ENCODE results near the gene WDR37. TPM values are rescaled to one million over a fixed set of nuclear protein-coding genes. Genes with fewer than 3 reads are reported as not detected.

Gene WDR37
- polyA plus RNA-seq, 1 of the 3 experiments (the other 2 are of a cell fraction) = 11.9 TPM

DNA sequence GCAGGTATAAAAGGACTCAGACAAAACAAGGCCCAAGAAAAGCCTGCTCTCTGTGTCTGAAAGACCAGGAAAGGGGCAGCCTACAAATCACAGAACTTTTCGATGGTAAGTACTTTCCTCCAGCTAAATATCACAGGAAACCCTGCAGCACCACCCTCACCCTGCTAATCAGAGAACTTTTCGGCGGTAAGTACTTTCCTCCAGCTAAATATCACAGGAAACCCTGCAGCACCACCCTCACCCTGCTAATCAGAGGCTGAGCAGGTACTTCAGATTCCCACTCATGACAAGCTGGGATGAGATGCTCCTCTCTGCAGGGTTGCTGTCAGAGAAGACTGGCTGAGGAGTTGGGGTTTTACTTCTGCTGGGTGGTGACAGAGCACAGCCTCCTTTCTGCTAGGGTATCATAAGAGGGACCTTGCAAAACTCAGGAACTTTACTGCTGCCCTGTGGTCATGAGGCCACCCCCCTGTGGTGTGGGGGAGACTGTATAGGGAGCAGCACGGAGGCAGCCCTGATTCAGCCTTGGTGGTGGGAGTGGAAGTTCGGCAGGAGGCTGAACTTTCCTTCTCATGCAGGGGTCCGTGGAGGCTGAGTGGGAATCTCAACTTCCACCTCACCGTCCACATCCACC lies 7.2 kb downstream of the WDR37 start:
- no peak for TF ChIP-seq RAD21 (IDR thresholded peaks at IDR 0.05; ENCODE audit: low read length)
- TF ChIP-seq, protein P1, sequence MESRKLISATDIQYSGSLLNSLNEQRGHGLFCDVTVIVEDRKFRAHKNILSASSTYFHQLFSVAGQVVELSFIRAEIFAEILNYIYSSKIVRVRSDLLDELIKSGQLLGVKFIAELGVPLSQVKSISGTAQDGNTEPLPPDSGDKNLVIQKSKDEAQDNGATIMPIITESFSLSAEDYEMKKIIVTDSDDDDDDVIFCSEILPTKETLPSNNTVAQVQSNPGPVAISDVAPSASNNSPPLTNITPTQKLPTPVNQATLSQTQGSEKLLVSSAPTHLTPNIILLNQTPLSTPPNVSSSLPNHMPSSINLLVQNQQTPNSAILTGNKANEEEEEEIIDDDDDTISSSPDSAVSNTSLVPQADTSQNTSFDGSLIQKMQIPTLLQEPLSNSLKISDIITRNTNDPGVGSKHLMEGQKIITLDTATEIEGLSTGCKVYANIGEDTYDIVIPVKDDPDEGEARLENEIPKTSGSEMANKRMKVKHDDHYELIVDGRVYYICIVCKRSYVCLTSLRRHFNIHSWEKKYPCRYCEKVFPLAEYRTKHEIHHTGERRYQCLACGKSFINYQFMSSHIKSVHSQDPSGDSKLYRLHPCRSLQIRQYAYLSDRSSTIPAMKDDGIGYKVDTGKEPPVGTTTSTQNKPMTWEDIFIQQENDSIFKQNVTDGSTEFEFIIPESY (IDR thresholded peaks at IDR 0.05; ENCODE audit: borderline replicate concordance, low read depth) = no peak
- TF ChIP-seq GATA2 (CRISPR knock-in tag; IDR thresholded peaks at IDR 0.05) = no peak
- no peak for TF ChIP-seq NFIC (IDR thresholded peaks at IDR 0.05; ENCODE audit: borderline replicate concordance)
- no peak for TF ChIP-seq YY1 (IDR thresholded peaks at IDR 0.05; ENCODE audit: low read depth)
- TF ChIP-seq FOXM1 (IDR thresholded peaks at IDR 0.05; ENCODE audit: low read depth) = no peak
- TF ChIP-seq, protein P2, sequence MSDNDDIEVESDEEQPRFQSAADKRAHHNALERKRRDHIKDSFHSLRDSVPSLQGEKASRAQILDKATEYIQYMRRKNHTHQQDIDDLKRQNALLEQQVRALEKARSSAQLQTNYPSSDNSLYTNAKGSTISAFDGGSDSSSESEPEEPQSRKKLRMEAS (IDR thresholded peaks at IDR 0.05; ENCODE audit: low read depth) = no peak
- TF ChIP-seq, protein P3, sequence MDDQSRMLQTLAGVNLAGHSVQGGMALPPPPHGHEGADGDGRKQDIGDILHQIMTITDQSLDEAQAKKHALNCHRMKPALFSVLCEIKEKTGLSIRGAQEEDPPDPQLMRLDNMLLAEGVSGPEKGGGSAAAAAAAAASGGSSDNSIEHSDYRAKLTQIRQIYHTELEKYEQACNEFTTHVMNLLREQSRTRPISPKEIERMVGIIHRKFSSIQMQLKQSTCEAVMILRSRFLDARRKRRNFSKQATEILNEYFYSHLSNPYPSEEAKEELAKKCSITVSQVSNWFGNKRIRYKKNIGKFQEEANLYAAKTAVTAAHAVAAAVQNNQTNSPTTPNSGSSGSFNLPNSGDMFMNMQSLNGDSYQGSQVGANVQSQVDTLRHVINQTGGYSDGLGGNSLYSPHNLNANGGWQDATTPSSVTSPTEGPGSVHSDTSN (IDR thresholded peaks at IDR 0.05) = no peak
- TF ChIP-seq, protein P4, sequence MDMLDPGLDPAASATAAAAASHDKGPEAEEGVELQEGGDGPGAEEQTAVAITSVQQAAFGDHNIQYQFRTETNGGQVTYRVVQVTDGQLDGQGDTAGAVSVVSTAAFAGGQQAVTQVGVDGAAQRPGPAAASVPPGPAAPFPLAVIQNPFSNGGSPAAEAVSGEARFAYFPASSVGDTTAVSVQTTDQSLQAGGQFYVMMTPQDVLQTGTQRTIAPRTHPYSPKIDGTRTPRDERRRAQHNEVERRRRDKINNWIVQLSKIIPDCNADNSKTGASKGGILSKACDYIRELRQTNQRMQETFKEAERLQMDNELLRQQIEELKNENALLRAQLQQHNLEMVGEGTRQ (IDR thresholded peaks at IDR 0.05; ENCODE audit: borderline replicate concordance, low read depth, low read length) = no peak
- TF ChIP-seq JUND (IDR thresholded peaks at IDR 0.05) = no peak
- no peak for TF ChIP-seq RXRA (IDR thresholded peaks at IDR 0.05; ENCODE audit: borderline replicate concordance, low read depth)
- TF ChIP-seq TCF12 (IDR thresholded peaks at IDR 0.05) = no peak
- no peak for TF ChIP-seq FOXJ3 (CRISPR knock-in tag; IDR thresholded peaks at IDR 0.05)
- TF ChIP-seq MXI1 (IDR thresholded peaks at IDR 0.05; ENCODE audit: low read depth, low read length) = no peak
- no peak for TF ChIP-seq CHD2 (IDR thresholded peaks at IDR 0.05; ENCODE audit: low read length, partially characterized antibody)
- no peak for TF ChIP-seq FOSL2 (IDR thresholded peaks at IDR 0.05; ENCODE audit: borderline replicate concordance, low read depth)
- no peak for TF ChIP-seq ELF1 (IDR thresholded peaks at IDR 0.05)
- TF ChIP-seq MEF2A (IDR thresholded peaks at IDR 0.05; ENCODE audit: borderline replicate concordance, low read depth) = no peak
- TF ChIP-seq, protein P5, sequence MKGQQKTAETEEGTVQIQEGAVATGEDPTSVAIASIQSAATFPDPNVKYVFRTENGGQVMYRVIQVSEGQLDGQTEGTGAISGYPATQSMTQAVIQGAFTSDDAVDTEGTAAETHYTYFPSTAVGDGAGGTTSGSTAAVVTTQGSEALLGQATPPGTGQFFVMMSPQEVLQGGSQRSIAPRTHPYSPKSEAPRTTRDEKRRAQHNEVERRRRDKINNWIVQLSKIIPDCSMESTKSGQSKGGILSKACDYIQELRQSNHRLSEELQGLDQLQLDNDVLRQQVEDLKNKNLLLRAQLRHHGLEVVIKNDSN (IDR thresholded peaks at IDR 0.05; ENCODE audit: borderline replicate concordance, low read depth) = no peak
- no peak for TF ChIP-seq RFX5 (IDR thresholded peaks at IDR 0.05; ENCODE audit: low read length)
- Histone ChIP-seq H4K20me1 (ENCODE audit: insufficient read depth) (peaks cover 10% of the 10 kb centered on the region; the same call in 1 of the 2 replicates), H3K9me3 (no peaks in the 10 kb centered on the region), H3K4me2 (no peak overlapping the region), H3K27ac (ENCODE audit: low read depth in 2 of 2, low read length in 1 of 2) (no peak overlapping the region), H2AFZ (ENCODE audit: low read depth) (no peak overlapping the region), H3K4me3 (ENCODE audit: low read depth in 2 of 2, low read length in 1 of 2) (no peak overlapping the region), H3F3A (replicated peaks; ENCODE audit: insufficient read depth) (no peaks in the 10 kb centered on the region), H3K9ac (no peak overlapping the region), H3K9me2 (no peaks in the 10 kb centered on the region), H3K27me3 (ENCODE audit: insufficient read depth) (no peaks in the 10 kb centered on the region), H3K79me2 (ENCODE audit: insufficient read depth) (peaks cover 72% of the 10 kb centered on the region), H3K4me1 (ENCODE audit: control insufficient read depth in 1 of 2, insufficient read depth in 2 of 2, low read depth in 1 of 2, low read length in 1 of 2) (no peaks in the 10 kb centered on the region; a peak in 2 of 4 replicates), H3K36me3 (replicated peaks in 1 of 2; ENCODE audit: control insufficient read depth in 1 of 2, insufficient read depth in 2 of 2, low read length in 1 of 2) (peaks cover 7 to 8% of the 10 kb centered on the region in 2 experiments)
- 86% methylated on average over 5 of the region's 7 CpGs for WGBS (ENCODE audit: low lambda C conversion rate)
- CTCF ChIA-PET = interaction anchor here (1.0 kb wide), 1 partner anchor 10 kb away, joined by 3 read pairs; no protein-coding TSS in a partner anchor
- POLR2A ChIA-PET = no interaction called here
- no peak for DNase-seq
